Activated T-helper 2 cell treated with anti-CD3 and anti-CD28 coated beads, Interferon-gamma antibody, Interleukin-2, Interleukin-4, amounts not matched to agents 10 μg/mL and 5 μg/mL and 100 μg/mL, durations not matched to agents 14 hours and 24 hours and 36 hours (primary cell): ENCODE results near the gene SLC2A13. TPM values are rescaled to one million over a fixed set of nuclear protein-coding genes. Genes with fewer than 3 reads are reported as not detected.
"Not testable (repeated sequence)": the region's sequence is repeated elsewhere in the genome, so short reads cannot be mapped to it uniquely, and the experiment has no call there.

Experiments
- DNase-seq: peaks from one replicate; pipeline ENCODE4 v3.0.0; 2021; ENCODE audit warnings: low spot score
- H3K27ac Mint-ChIP-seq: one replicate; pipeline ENCODE4 v1.8.0; 2021; ENCODE audit warnings: mixed read lengths
- H3K27me3 Mint-ChIP-seq: one replicate; pipeline ENCODE4 v1.8.0; 2021; ENCODE audit warnings: low read depth, mixed read lengths
- H3K36me3 Mint-ChIP-seq: one replicate; pipeline ENCODE4 v1.8.0; 2021; ENCODE audit warnings: low read depth, mixed read lengths
- H3K4me1 Mint-ChIP-seq: one replicate; pipeline ENCODE4 v1.8.0; 2021; ENCODE audit warnings: low read depth, mixed read lengths
- H3K4me3 Mint-ChIP-seq: one replicate; pipeline ENCODE4 v1.8.0; 2021; ENCODE audit warnings: low read depth, mild to moderate bottlenecking, moderate library complexity, mixed read lengths
- H3K9me3 Mint-ChIP-seq: one replicate; pipeline ENCODE4 v1.8.0; 2021; ENCODE audit warnings: mixed read lengths
- intact Hi-C: fragments of 100-400 bp; cut with micrococcal nuclease; formaldehyde crosslinking; loops from one replicate; pipeline ENCODE4 v1.15.1; 2023
- total RNA-seq: library from RNA; stranded (reverse); gene quantifications from 2 replicates; pipeline ENCODE4 v1.2.3, GENCODE V29; 2022

Gene SLC2A13
- total RNA-seq, 1 donor from 2014 or later, result 2.5 TPM

- Mint-ChIP-seq H3K9me3 (no peaks in the 10 kb centered on the region), H3K4me1 (peaks cover 2% of the 10 kb centered on the region), H3K27me3 (no peaks in the 10 kb centered on the region), H3K36me3 (no peaks in the 10 kb centered on the region), H3K27ac (no peak overlapping the region), H3K4me3 (no peak overlapping the region)
- DNase-seq, result no peak
- intact Hi-C loops, result no loop called here
These were observed 350.4 kb downstream of the SLC2A13 start for GRCh38 chr12:39755478-39755877.

GRCh38 chr12:39752482-39753137 is 353.3 kb downstream of the SLC2A13 start:
- intact Hi-C loops, result no loop called here
- Mint-ChIP-seq H3K36me3 (no peaks in the 10 kb centered on the region), H3K27ac (no peak overlapping the region), H3K27me3 (no peaks in the 10 kb centered on the region), H3K4me1 (peaks cover 2% of the 10 kb centered on the region), H3K9me3 (peaks cover 4% of the 10 kb centered on the region), H3K4me3 (no peak overlapping the region)
- DNase-seq, result no peak

GRCh38 chr12:39746151-39746550 is 359.7 kb downstream of the SLC2A13 start:
- H3K4me1 Mint-ChIP-seq, H3K27me3 Mint-ChIP-seq, H3K4me3 Mint-ChIP-seq, DNase-seq, intact Hi-C loops, H3K27ac Mint-ChIP-seq, H3K36me3 Mint-ChIP-seq: not testable (repeated sequence)
- H3K9me3 Mint-ChIP-seq, result peaks cover 11% of the 10 kb centered on the region

- intact Hi-C loops, result no loop called here
- no peak overlapping the region for H3K4me3 Mint-ChIP-seq
- H3K27ac Mint-ChIP-seq, result no peak overlapping the region
These were observed 362.2 kb downstream of the SLC2A13 start for GRCh38 chr12:39743655-39744054.

GRCh38 chr12:39736406-39736805 is 369.5 kb downstream of the SLC2A13 start:
- no peaks in the 10 kb centered on the region for H3K4me1 Mint-ChIP-seq
- no peak overlapping the region for H3K4me3 Mint-ChIP-seq
- peaks cover 29% of the 10 kb centered on the region for H3K9me3 Mint-ChIP-seq
- intact Hi-C loops, result no loop called here
- no peaks in the 10 kb centered on the region for H3K27me3 Mint-ChIP-seq
- DNase-seq, result no peak
- H3K36me3 Mint-ChIP-seq, result no peaks in the 10 kb centered on the region
- no peak overlapping the region for H3K27ac Mint-ChIP-seq

More at GRCh38 chr12:39743655-39744054, 362.2 kb downstream of the SLC2A13 start:
- H3K36me3 Mint-ChIP-seq, result no peaks in the 10 kb centered on the region
- no peaks in the 10 kb centered on the region for H3K4me1 Mint-ChIP-seq
- H3K9me3 Mint-ChIP-seq, result peaks cover 7% of the 10 kb centered on the region
- DNase-seq, result no peak
- H3K27me3 Mint-ChIP-seq, result no peaks in the 10 kb centered on the region

GRCh38 chr12:39723831-39724230 is 382.1 kb downstream of the SLC2A13 start:
- intact Hi-C loops, result no loop called here
- Mint-ChIP-seq H3K27ac (no peak overlapping the region), H3K27me3 (no peaks in the 10 kb centered on the region), H3K4me3 (no peak overlapping the region), H3K4me1 (peaks cover 14% of the 10 kb centered on the region), H3K36me3 (no peaks in the 10 kb centered on the region), H3K9me3 (peaks cover 2% of the 10 kb centered on the region)
- DNase-seq, result no peak

- no peaks in the 10 kb centered on the region for H3K9me3 Mint-ChIP-seq
- peaks cover 2% of the 10 kb centered on the region for H3K27me3 Mint-ChIP-seq
- intact Hi-C loops, result no loop called here
- no peak overlapping the region for H3K27ac Mint-ChIP-seq
- no peaks in the 10 kb centered on the region for H3K36me3 Mint-ChIP-seq
- no peak for DNase-seq
- H3K4me1 Mint-ChIP-seq, result peaks cover 14% of the 10 kb centered on the region
- no peak overlapping the region for H3K4me3 Mint-ChIP-seq
These were observed 383.4 kb downstream of the SLC2A13 start for GRCh38 chr12:39722504-39722903.

GRCh38 chr12:39713552-39713951 is 392.3 kb downstream of the SLC2A13 start:
- H3K4me3 Mint-ChIP-seq, result no peak overlapping the region
- no peak overlapping the region for H3K27ac Mint-ChIP-seq
- H3K36me3 Mint-ChIP-seq, result no peaks in the 10 kb centered on the region
- DNase-seq, result no peak
- intact Hi-C loops, result no loop called here
- H3K4me1 Mint-ChIP-seq, result no peaks in the 10 kb centered on the region
- H3K27me3 Mint-ChIP-seq, result peaks cover 5% of the 10 kb centered on the region
- H3K9me3 Mint-ChIP-seq, result no peaks in the 10 kb centered on the region

- Mint-ChIP-seq H3K9me3 (no peaks in the 10 kb centered on the region), H3K27ac (no peak overlapping the region), H3K27me3 (peaks cover 5% of the 10 kb centered on the region), H3K4me3 (no peak overlapping the region), H3K36me3 (no peaks in the 10 kb centered on the region), H3K4me1 (no peaks in the 10 kb centered on the region)
- intact Hi-C loops, result no loop called here
- DNase-seq, result no peak
These were observed 393.5 kb downstream of the SLC2A13 start for GRCh38 chr12:39712334-39712733.

Other genes starting within 250 kb of the SLC2A13 start
- not detected in 2 replicates for gene LRRK2, start 118.9 kb upstream of the SLC2A13 start, total RNA-seq